T follicular helper cell (primary cell): ENCODE measurements around the gene PNMA6F.

Experiments
- DNase-seq: peaks from one replicate; pipeline ENCODE4 v3.0.0-alpha.2; 2020; ENCODE audit warnings: low read depth
- total RNA-seq, 2 experiments: gene quantifications; one replicate each; lab custom pipeline; 2026; lab: John Stamatoyannopoulos, UW

Gene PNMA6F
- 0 reads per million in 2 experiments for total RNA-seq

- no peak for DNase-seq
These were observed at the start of gene PNMA6F for GRCh38 chrX:153321381-153322124. Gene PNMA6F (minus strand): TSS chrX:153321767. CDS start chrX:153320674, 1,093 bp downstream.

GRCh38 chrX:153371256-153371655, 49.7 kb upstream of the PNMA6F start:
- DNase-seq = no peak

DNA sequence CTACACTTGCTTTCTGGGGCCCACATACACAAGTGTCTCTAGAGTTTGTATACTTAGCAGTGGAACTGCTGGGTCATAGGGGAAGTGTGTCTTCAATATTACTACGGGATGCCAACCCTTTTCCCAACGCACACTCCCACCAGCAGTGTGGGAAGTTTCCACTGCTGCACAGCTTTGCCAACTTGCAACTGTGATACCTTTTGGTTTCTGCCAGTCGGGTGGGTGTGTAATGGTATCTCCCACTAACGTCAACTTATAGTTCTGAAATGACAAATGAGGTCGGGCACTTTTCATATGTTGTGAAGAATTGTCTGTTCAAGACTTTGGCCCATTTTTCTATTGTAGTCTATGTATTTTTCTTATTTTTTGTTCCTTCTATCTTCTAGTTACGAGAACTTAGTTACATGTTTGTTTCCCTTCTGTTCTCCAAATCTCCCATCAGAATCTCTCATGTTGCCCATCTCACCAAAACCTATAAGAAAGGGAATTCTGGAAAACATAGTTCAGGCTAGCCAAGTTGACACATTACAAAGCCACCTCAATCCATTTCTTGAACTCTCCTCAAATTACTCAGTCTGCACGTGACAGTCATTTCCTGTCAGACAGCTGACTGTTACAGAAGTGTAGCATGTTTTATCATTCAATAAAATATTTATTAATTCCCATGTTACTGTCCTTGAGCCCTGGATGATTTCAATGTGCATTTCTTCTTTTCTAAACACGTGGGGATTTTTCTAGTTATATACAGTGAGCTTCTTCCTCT, 48.9 kb upstream of the PNMA6F start:
- DNase-seq = no peak

DNA sequence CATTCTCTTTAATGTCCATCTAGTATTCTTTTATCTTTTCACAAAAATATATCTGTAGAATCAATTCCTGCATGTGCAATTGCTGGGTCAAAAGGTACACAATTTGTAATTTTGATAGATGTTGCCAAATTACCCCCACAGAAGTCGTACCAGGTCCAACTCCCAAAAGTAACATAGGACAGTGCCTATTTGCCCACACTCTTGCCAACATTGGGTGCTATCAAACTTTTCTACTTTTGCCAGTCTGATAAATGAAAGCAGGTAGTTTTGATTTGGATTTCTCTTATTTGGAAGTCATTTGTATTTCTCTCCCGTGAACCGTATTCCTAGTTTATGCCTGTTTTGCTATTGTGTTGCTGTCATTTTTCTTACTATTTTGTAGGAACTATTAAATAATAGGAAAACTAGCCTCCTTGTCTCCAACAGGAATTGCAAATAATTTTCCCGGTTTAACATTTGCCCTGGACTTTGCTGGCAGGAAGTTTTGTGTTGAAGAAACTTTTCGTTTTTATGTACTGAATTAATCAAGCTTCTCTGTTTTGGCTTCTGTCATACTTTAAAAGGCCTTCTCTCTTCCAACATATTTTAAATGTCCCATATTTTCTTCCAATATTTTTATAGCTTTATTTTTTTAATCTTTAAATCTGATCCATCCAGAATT, 45.4 kb upstream of the PNMA6F start:
- DNase-seq = no peak

DNA sequence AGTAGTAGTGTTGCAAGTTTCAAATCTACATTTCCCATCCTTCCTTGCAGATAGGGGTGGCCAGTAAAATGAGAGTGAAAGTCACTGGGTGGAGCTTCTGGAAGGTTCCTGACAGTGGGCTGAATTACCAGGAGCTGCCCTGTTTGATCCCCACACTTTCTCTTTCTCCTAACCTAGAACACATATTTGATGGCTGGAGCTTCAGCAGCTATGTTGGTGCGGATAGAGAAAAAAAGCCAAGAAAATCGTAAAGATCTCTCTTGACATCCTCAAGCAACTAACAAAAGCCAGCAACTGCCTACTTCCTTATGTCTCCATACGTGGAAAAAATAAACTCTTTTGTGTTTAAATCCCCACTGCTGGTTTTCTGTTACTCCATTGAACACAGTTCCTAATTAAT, 44.6 kb upstream of the PNMA6F start:
- no peak for DNase-seq

- no peak for DNase-seq
These were observed 44.1 kb upstream of the PNMA6F start for GRCh38 chrX:153365670-153366069.

DNA sequence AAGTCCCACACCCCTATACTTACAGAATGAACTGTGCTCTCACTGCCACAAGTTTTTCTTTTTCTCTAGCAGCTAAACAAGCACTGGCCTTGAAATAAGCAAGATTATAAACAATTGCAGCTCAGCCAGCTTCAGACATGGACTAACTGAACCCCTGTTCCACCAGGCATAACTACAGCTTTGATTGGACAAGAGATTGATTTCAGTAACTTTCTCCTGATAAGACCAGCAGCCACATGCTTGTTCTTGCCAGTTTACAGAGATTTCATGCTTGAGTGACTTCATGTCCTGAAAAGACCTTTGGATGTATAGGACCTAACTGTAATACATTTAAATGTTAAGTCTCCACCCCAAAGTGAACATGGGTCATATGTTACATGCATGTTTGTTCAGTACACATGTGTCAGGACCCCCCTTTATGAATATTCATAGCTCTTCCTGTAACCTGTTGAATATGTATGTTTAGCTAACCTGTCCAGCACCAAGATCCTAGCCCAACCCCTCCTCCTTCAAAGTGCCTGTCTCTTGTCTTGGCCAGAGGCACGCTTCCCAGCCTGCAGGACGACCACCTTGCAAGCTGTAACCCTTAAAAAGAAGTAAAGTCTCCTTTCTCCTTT, 40.3 kb upstream of the PNMA6F start:
- no peak for DNase-seq

DNA sequence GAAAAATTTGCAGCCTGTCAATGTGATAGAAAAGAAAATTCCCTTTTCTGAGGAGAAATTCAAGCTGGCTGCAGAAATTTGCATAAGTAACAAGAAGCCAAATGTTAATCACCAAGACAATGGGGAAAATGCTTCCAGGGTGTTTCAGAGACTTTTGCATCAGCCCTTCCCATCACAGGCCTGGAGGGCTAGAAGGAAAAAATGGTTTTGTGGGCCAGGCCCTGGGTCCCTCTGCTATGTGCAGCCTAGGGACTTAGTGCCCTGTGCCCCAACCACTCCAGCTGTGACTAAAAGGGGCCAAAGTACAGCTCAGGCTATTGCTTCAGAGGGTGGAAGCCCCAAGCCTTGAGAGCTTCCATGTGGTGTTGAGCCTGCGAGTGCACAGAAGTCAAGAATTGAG, 36.3 kb upstream of the PNMA6F start:
- no peak for DNase-seq

GRCh38 chrX:153353416-153353815, 31.8 kb upstream of the PNMA6F start:
- DNase-seq = no peak

- DNase-seq = no peak
These were observed 31.3 kb upstream of the PNMA6F start for GRCh38 chrX:153352858-153353257.

DNA sequence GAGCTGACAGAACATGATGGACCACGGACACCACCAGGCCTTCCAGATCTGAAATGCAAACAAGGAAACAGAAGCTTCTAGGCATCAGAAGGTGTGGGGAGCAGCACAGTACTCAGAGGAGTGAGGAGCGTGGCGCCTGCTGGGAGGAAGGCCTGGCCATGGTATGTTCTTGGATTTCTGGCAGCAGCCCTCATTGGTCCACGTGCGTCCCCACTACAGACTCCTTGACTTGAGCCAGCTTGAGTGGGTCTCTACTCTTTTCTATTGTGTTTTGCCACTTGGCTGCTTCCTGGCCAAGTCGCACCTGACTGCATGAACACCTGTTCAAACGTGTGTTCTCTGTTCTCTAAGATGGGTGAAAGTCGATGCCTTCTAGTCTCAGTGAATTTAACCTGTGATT, 30.4 kb upstream of the PNMA6F start:
- no peak for DNase-seq

DNA sequence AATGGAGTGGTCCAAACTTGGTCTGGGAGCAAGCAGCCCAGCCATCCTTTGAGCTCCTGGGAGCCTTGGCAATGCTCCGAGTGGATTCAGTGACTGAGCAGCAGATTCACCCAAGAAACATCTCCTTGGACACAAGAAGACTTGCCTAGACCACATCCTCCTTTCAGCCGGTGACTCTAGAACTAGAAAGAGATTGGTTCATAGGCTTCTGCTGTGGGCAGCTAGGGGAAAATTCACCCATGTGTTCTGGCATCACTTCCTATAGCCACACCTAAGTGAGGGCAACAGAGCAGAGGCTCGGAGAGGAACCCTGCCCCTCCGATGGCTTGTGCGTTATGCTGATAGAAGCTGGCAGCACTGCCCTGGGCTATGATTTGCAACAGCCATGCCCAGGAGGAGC, 28.4 kb upstream of the PNMA6F start:
- no peak for DNase-seq

GRCh38 chrX:153348421-153348820, 26.9 kb upstream of the PNMA6F start:
- no peak for DNase-seq

GRCh38 chrX:153347530-153347929, 26.0 kb upstream of the PNMA6F start:
- DNase-seq = no peak

- DNase-seq = no peak
These were observed 22.1 kb upstream of the PNMA6F start for GRCh38 chrX:153343674-153344073.

GRCh38 chrX:153342762-153343558, 21.4 kb upstream of the PNMA6F start:
- DNase-seq = no peak

DNA sequence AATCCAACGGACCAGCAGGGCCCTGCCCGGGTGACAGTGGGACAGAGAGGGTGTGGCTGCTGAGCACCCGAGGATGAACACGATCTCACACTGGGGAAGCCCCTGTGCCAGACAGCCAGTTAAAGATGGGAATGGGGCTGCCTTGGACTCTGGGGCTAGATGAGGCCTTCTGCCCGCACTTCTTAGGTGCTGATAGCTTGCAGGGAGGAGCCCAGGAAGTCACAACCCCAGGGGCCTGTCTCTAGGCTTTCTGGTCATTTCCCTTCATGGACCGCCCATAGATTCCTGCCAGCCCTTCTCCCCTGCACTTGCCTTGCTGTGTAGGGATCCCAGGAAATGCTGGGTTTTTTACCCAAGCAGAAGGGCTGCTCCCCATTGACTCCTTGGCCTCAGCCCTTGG, 18.5 kb upstream of the PNMA6F start:
- no peak for DNase-seq

- DNase-seq = no peak
These were observed 18.1 kb upstream of the PNMA6F start for GRCh38 chrX:153339662-153340061.

DNA sequence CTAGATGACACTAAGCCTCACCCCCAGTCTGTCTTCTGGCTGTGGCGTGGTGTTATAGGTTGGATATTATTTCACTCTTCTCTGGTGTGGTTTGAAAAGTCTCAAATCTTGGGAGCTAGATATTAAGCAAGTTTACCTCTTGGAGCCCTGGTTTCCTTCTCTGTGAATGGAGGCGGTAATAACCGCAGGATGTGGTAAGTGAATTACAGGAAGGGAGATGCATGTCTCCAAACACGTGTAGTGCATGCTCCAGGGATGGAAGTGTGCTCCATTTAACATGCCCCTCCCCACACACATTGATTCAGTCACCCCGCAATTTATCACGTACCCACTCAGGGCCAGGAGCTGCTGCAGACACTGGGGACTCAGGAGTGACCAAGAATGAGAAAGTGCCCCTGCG, 17.3 kb upstream of the PNMA6F start:
- no peak for DNase-seq

DNA sequence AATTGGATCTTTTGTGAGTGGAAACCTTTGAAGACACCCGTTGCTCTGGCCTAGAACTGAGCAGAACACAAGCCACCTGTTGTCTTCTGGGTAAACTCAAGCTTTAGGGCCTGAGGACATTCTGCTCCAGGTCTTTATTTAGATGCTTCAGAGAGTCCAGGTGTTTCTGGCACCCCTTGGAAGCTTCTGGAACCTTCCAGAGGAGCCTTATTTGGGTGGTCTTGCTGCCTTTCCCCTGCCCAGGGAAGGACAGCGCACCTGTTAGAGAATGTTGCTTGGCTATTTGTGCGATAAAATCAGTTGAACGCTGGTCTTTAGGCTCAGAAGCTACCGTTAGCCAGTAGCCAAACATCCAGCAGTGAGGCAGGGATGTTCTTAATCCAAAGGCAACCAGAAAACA, 15.4 kb upstream of the PNMA6F start:
- DNase-seq = no peak

DNA sequence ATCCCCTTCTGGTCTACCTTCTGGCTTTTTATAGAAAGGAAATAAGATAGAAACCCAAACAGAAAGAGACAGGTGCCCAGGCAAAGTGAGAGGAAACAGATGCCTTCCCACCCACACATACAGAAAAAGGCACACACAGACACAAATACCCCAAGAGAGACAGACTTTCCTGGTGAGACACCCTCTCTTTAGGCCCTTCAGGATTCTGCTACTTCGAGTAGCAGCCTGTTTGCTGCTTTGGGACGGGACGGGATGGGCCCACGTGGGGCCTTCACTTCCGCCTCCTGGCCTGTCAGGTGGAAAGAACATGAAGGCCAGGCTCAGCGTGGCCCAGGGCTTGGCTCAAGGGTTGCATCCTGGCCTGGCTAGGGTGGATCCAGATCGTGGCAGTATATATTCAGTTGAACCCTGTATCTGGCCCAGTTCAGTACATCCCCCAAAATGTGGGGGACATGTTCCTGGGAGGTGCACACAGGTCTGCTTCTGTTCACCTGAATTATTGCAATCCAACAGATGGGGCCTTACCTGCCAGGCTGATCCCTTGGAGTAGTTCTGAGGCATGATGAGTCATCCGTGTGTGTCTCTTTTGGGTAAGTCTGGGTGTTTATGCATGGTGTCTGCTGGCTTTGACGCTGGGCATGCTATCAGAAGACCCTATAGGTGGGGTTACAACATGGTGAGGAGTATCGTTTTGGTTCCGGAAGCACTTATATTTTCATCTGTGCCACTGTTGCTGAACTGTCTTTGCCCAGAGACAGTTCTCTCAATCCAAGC, 14.7 kb upstream of the PNMA6F start:
- no peak for DNase-seq
